Activated gamma-delta T cell (primary cell): ENCODE measurements around the gene LARP6.
"Not testable (repeated sequence)": the region's sequence is repeated elsewhere in the genome, so short reads cannot be mapped to it uniquely, and the experiment has no call there.

Experiments
- DNase-seq: peaks from one replicate; lab custom pipeline; 2025; lab: John Stamatoyannopoulos, UW

LARP6 gene

DNA sequence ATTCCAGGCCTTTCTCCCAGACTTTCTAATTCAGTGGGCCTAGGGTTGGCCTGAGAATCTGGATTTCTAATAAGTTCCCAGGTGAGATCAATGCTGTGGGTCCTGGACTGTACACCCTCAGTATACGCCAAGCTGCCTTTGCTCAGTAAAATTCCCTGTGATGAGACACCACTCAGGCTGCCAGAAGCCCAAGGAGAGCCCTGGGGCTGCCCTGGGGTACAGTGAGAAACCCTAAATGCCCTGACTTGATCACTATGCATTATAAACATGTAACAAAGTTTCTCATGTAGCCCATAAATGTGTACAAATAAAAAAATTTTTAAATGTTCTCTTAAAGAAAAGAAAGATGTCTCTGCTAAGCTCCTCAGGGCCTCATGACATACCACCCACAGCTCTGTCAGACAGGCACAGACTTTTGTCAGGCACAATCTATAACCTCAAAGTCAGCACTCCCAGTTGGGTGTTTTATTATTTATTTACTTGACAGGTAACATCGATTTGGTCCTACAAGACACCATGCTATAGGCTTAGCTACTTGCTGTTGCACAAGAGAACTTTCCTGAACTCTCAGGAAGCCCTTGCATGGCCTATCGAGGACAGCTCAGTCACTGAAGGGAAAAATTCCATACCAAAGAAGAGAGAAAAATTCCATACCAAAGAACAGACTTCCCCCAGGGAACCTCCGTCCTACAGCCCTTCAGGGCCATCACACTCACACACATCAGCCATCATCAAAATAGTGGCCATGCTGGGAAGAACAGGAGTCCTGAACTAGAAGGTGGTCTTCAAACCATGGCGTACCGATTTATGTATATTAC, 22.7 kb downstream of the LARP6 start:
- no peak for DNase-seq

DNA sequence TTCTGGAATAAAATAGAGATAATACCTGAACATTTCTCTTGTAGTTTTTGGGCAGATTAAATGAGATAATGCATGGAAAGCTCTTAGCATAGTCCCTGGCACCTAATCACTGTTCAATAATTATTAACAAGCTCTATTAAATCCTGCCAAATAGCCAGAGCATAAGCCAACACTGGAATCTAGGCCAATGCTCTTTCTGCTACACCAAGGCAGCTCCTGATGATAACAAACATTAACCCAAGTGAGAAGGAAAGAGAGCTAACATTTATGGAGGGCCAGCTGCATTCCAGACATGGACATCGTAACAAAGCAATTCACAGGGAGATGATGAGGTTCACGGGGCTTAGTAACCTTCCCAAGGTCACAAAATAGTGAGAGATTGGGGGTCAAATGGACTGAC, 23.3 kb downstream of the LARP6 start:
- no peak for DNase-seq

DNA sequence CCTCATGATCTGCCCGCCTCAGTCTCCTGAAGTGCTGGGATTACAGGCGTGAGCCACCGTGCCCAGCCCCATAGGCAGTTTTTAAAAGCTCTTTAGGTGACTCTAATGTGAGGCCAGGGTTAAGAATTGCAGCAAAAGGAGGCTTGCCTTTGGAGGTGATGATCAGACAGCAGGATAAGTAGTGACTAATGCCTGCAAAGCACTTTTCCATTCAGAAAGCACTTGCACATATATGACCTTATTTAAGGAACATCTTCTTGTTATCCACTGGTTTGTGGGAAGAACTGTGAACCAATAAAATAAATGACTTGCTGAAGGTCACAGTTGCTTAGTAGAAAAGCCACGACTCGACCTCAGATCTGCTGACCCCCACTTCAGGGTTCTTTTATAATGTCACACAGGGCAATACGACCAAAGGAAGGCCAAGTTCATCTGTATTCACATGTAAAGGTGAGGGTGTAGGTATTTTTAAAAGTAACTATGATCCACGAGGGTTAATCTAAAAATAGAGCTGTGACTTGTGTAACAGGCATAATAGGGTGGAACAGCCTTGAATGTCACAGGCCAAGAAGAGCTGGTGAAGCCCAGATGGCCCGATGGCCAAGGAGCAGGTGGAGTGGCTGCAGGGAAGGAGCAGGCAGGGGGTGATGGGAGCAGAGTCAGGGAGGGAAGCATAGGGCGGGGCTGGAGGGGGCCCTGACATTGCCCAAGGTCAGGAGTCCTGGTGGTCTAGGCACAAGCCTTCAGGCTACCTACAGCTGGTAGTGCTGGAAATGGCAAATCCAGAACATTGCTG, 24.4 kb downstream of the LARP6 start:
- no peak for DNase-seq

GRCh38 chr15:70827721-70828120, 26.2 kb downstream of the LARP6 start:
- DNase-seq: no peak

GRCh38 chr15:70826634-70827033, 27.3 kb downstream of the LARP6 start:
- no peak for DNase-seq

DNA sequence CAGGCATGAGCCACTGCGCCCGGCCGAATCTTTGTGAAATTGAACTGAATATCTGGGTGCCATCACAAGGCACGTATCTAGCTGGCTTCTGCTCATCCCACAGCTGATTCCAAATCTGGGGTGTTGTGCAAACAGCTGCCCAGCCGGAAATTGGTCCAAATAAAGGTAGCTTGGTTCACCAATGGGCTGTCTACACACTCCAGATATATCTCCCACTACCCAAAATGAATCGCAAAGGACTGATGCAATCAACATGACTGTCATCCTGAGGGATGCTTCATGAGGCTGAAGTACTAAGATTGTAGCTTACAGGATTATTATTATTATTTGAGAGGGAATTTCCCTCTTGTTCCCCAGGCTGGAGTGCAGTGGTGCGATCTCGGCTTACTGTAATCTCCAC, 28.1 kb downstream of the LARP6 start:
- DNase-seq: no peak

DNA sequence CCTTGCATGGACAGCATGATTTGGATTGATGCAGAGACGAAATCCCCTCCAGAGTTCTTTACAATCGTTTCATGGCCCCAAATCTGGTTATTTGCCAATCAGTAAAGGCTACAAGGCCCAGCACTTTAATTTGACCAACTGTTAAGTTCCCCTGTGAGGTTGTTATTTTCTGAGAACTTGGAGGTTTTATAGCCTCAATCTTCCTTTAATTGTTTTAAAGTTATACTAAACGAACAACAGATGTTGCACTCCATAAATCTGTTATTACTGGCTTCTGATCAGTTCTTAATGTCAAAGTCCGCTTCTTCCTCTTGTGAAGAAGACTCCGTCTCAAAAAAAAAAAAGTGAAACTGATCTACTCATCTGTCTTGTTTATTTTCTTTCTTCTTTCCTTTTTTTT, 30.8 kb downstream of the LARP6 start:
- no peak for DNase-seq

DNA sequence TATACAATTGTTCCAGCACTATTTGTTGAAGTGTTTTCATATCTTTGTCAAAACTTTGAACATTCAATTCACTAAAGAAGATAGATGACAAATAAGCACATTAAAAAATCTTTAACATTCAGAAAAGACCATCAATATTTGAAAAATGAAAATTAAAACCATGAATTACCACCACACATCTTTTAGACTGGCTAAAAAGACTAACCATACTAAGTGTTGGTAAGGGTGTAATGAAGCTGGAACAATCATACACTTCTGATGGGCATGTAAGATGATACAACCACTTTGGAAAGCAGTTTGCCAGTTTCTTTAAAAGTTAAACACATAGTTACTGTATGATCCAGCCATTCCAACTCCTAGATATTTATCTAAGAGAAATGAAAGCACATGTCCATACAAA, 33.7 kb downstream of the LARP6 start:
- no peak for DNase-seq

GRCh38 chr15:70818580-70818979, 35.4 kb downstream of the LARP6 start:
- no peak for DNase-seq

GRCh38 chr15:70817266-70817665, 36.7 kb downstream of the LARP6 start:
- DNase-seq: no peak

GRCh38 chr15:70815604-70816003, 38.4 kb downstream of the LARP6 start:
- no peak for DNase-seq

DNA sequence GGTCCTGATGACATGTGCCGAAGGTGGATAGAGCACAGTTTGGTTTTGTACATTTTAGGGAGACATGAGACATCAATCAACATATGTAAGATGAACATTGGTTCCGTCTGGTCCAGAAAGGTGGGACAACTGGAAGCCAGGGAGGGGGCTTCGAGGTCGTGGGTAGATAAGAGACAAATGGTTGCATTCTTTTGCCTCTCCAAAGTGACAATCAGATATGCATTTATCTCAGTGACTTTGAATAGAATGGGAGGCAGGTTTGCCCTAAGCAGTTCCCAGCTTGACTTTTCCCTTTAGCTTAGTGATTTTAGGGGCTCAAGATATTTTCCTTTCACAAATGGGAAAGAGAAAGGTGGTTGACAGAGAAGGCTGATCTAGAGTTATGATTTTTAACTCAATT, 38.9 kb downstream of the LARP6 start:
- not testable (repeated sequence) for DNase-seq

- no peak for DNase-seq
Observed at GRCh38 chr15:70812827-70813364, 41.1 kb downstream of the LARP6 start.

DNA sequence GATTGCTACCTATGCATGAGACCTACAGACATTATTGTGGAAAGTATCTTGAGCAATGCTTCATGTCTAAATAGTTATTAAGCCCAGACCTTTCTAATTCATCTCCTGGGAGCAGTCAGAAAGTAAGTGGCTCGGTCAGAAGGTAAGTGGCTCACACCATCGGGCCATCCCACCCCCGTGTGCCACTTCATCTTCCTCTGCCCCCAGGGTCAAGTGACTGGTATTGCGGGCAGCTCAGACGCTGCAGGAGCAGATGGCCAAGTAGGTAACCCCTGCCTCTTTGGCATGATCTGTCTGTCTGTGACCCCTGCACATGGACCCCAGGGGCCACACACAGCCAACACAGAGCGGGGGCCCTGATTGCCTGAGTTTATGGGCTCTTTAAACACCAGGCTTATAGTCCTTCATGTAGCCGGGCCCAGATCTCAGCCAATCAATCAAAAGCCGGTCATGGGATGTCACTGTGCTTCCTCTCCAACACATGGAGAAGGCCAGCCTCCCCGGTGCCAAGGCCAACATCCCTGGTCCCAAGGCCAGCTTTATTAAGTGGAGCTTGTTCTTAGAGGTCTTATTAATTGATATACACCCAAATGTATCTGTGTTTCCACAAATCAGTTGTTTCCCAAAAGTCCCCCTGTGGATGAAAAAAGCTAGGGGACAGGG, 42.9 kb downstream of the LARP6 start:
- DNase-seq: no peak

DNA sequence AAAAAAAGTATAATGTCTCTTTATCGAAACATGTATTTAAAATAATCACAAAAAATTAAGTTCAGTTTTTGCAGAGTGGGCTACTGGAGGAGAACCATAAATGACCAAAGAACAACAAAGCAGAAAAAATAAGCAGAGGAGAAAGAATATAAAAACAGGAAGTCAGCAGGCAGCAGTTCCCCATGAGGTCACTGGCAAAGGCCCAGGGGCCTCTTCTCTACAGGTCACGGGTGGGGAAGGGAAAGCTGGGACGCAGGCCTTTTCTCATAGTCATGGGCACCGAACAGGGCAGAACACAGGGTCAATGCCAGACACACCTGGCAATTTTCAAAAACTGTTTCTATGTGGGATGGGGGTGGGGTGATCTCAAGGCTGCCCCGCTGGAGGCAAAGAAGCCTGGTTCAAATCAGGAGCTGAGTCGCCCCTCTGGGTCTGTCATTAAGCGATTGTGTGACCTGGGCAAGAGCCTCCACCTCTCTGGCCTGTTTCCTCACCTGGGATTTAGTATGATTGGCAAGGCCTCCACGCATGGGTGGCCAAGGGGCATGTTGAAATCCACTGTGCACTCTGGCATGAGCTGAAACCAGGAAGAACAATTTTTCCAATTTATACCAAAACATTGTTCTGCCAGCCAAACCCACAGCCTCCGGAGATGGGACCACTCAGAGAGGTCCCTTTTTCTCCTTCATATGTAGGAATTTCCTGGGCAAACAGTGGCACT, 46.8 kb downstream of the LARP6 start:
- no peak for DNase-seq

- DNase-seq: not testable (repeated sequence)
Observed at GRCh38 chr15:70804388-70804787, 49.6 kb downstream of the LARP6 start.

DNA sequence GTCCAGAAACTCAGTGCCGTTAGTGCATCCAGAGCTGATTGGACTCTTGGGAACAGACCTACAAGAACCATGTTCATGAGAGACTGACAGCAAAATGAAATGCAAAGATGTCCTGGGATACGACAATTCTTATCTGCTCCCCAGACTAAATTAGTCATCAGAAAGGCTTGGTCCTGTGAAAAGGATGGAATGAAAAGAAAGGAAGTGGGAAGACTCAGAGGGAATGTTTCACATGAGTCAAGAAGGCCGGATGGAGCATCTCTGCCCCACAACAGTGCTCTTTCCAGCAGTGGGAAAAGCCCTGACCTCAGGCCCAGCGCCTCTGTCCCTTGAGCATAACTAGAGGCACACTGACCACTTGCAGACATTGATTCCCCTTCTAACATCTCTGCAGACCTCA, 51.3 kb downstream of the LARP6 start:
- no peak for DNase-seq

GRCh38 chr15:70801109-70801508, 52.8 kb downstream of the LARP6 start:
- DNase-seq: no peak

GRCh38 chr15:70799667-70800450, 54.1 kb downstream of the LARP6 start:
- no peak for DNase-seq

GRCh38 chr15:70797464-70797863, 56.5 kb downstream of the LARP6 start:
- DNase-seq: no peak
